ENCODE data around the gene MAP7D2. TPM values are rescaled to one million over a fixed set of nuclear protein-coding genes. Genes with fewer than 3 reads are reported as not detected.

MAP7D2 gene
- total RNA-seq, 2 experiments from 2014 or later, result 0.34 to 0.36 TPM

DNA sequence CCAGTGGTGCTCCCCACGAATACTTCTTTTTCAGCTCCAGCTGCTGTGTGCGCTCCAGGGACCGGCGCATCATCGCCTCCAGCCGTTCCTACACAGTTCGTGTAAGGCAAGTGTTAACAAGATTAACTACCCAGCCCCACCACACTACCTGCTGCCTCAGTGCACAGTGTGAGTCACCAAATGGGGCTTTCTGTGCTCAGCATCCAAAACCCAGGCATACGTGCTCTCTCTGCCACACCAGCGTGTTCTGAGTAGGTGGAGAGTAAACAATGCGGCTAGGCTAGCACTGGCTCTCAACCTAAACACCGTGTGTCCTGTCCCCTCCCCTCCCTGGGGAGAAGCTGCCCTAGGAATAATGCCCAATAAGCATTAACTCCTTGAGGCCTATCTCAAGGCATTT, 60.0 kb downstream of the MAP7D2 start:
- POLR2A ChIA-PET, result no interaction called here
- CTCF ChIA-PET, result no interaction called here

DNA sequence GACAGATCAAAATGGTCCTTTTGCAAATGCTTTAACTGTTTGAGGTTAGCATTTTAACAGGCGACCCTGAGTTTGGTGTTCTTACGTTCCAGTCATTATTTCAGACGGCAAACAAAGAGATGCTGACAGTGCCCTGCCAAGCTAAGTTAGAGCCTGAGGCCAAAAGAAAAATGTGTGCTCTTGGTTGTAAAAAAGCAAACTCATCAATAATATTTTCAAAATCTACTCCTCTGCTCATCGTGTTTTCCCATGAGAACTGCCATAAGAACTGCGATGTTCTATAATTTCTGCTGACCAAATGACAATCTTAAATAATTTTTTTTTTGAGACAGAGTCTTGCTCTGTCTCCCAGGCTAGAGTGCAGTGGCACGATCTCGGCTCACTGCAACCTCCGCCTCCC, 63.2 kb downstream of the MAP7D2 start:
- CTCF ChIA-PET, result no interaction called here
- POLR2A ChIA-PET, result no interaction called here

DNA sequence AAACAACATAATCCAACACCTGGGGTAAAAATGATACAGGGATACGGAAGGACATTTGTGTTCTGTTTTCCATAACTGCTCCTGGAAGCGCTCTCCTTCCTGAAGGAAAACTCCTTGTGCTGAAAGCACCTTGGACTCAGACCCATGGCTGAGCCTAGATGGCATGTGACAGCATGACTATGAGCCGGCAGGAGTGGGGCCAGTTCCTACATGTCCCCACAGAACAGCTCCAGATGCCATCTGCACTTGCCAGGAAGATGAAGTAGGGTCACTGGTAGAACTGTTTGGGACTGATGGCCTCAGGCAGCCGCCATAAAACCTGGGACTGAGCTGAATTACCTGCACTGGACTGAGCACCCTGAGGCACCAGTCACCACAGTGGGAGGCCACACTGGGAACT, 69.8 kb downstream of the MAP7D2 start:
- ChIA-PET POLR2A (no interaction called here), CTCF (no interaction called here)

DNA sequence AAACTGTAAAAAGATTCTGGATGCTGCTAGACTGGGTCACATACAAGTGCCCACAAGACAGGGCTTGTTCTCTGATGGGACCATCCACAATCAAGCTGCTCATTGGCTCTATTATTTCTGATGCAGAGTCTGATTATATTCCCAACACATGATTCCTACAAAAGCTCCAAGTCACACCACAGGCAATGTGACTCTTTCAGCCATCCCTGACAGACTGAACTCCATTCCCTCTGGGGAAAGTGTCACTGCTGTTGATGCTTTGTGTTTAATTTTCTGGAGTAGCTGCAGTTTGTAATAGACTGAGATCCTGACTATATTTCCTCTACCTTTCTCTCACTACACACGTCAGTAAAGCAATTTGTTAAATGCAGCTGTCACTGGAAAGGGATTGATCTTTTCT, 70.5 kb downstream of the MAP7D2 start:
- CTCF ChIA-PET, result no interaction called here
- POLR2A ChIA-PET, result no interaction called here

DNA sequence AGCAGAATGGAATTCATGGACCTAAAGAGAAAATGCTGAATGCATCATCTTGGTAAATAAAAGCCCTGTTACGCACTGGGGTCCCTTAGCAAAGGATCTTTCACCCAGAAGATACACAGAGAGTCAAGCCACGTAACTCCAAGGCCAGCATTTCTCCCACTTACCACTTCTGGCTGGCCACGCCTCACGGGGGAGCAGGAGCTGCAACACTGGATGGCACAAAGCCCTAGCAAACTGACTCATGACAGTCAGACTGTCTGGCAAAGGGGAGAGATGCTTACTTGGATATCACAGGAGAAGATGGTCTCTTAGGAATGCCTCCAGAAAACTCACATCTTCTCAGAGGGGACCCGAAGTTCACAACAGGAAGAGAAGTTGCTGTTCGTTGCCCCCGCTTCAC, 74.5 kb downstream of the MAP7D2 start:
- ChIA-PET CTCF (no interaction called here), POLR2A (no interaction called here)

DNA sequence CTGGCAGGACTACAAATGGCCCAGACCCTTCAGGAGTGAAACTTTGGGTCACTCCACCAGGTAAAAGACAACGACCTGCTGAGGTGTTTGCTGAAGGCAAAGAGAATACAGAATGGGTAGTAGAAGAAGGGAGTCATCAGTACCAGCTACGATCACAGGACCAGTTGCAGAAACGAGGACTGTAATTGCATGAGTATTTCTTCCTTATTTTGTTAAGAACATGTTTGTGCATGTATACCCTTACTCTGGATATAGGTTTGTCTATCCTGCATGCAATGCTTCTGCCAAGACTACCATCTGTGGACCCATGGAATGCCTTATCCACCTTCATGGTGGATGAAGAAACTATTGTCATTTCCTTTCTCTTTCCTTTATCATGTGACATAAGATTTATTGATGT, 77.7 kb downstream of the MAP7D2 start:
- CTCF ChIA-PET, result no interaction called here
- POLR2A ChIA-PET, result no interaction called here

DNA sequence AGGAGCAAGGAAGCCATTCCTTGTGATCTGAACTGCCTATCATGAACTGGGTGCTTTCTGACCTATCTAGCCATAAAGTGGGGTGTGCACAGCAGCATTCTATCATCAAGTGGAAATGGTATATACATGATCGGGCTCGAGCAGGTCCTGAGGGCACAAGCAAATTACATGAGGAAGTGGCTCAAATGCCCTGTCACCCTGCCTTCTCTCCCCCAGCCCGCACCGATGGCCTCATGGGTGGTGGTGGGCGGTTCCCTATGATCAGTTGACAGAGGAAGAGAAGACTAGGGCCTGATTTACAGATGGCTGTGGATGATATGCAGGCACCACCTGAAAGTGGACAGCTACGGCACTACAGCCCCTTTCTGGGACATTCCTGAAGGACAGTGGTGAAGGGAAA, 79.5 kb downstream of the MAP7D2 start:
- ChIA-PET CTCF (no interaction called here), POLR2A (no interaction called here)

DNA sequence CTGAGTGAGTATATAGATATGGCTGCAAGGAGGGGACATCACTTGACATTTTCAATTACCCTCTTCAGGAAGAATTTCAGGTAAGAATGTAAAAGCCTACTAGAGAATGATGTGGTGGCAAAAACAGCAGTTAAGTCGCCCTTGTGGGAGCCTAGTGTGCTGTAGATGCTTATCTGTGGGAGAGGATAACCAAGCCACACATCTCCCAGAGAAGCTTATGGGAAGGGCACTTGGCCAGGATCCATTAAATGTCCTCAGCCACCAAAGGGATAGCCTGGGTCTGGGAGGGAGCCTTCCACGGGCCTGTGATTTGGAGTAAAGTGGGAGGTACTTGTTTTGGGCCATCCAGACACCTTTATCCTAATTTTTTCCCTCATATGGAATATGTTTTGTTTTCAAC, 84.5 kb downstream of the MAP7D2 start:
- ChIA-PET CTCF (interaction anchor here (0.6 kb wide), 1 partner anchor 83 kb away, joined by 4 read pairs; no protein-coding TSS in a partner anchor), POLR2A (no interaction called here)

DNA sequence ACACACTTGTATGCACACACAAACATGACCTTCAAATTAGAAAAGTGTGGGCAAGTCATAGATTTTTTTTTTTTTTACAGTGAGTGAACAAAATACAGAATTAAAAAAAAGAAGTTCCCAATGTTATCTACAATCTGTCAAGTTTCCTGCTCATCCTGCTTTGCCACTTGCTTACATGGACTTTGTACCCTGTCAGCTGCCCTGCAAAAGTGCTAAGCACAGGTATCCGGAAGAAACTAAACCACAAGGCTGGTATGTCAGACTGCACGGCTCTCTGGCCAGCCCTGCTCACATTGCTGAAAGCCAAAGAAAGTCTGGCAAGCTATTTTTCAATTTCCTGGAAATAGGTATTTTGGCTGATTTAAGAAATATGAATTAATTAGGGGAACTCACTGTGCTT, 87.0 kb downstream of the MAP7D2 start:
- CTCF ChIA-PET, result no interaction called here

DNA sequence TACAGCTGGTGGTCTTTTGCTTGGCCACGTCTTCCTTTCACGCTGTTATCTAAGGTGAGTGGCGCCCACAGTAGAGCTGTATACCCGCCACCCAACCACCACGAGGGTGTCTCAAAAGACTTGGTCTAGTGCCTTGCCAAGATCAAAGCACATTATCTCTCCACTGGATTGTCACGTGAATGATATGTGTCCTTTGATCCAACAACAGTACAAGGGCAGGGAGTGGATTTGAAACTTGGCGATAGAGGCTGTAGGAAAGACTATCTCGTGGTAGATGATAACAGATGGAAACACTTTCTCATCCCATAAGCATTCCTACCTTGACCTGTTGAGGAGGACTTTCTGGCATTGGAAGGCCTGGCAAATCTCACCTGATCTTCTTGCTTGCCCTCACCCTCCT, 88.1 kb downstream of the MAP7D2 start:
- CTCF ChIA-PET, result no interaction called here

More for the DNA sequence above, 87.0 kb downstream of the MAP7D2 start:
- POLR2A ChIA-PET, result no interaction called here

DNA sequence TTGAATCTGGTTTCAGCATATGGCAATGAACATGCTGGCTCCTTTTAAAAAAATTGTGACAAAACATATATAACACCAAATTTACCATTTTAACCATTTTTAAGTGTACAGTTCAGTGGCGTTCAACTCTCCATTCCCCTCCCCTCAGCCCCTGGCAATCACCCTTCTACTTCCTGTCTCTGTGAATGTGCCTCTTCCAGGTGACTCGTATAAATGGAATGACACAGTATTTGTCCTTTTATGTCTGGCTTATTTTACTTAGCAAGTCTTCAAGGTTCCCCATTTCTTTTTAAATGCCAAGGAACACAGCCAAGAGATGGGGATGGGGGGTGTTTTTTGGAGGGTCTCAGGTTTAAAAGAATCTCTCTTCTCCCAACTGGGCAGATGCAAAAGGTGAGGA, 90.4 kb downstream of the MAP7D2 start:
- POLR2A ChIA-PET, result no interaction called here
- CTCF ChIA-PET, result no interaction called here

More for the DNA sequence above, 88.1 kb downstream of the MAP7D2 start:
- POLR2A ChIA-PET, result no interaction called here

DNA sequence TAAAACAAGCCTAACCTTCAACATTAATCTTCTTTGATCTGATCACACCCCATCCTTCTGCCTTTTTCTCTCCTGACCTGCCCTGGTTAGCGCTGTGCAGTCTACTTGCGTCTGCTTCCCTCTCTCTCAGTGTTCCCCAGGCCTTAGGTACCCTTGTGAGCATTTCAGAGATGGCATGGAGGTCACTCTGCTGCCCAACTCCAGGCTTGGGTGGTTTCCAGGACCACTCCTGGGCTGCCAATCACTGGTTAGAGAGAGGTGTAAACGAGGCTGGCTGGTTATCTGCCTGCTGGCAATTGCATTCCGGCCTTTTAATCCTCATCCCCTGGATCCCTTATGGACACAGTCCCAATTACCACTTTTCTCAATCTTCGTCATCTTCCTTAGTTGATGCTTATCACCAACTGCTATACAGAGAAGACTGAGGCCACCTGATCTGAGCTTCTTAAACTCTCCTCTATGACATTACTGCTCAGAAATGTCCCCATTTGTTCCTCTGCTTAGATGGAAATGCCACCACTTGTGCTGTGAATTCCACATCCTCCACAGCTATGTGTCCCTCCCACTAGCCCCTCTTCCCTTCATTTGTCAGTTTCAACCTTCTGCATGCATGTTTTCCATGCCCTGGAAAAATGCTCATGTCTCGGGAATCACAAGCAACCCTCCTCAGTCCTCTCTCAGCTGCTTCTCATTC, 96.9 kb downstream of the MAP7D2 start:
- ChIA-PET CTCF (no interaction called here), POLR2A (no interaction called here)

DNA sequence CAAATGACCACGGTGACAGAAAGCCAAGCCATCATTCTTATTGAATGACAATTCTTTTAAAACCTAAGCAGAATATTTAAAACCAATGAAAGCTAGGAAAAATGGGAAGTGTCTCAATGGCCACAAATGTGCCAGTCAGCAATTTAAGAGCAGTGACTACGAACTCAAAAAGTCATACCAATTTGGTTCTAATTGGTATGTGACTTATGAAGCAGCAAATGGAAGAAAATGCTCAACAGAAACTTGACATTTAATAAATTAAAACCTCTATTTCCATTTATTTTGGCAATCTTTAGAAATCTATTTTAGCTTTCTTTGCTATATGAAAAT, 100.1 kb downstream of the MAP7D2 start:
- POLR2A ChIA-PET, result no interaction called here
- CTCF ChIA-PET, result no interaction called here

DNA sequence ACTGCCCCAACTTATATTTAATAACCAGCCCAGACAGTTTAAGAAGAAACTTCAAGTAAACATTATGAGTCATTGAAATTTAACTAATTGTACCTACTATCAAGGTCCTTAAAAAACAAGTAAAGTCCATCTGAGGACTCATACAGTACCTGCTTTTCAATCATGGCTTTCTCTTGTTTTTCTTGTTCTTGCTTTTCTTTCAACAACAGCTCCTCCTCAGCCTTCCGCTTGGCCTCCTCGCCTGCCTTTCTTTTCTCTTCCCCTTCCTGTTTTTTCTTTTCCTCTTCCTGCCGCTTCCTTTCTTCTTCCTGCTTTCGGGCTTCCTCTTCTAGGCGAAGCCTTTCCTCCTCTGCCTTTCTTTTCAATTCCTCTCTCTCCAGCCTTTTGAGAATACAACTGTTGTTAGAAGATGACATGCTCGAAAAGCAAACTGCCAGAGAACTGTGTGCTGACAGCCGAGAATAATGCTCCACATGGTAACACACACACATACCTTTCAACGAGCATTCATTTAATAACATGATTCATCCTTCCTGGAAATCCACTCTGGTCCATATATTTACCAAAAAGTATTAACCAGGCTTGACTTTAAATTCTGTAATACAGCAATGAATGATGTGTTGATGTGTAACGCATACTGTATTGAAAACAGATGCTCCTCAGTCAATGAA, 100.6 kb downstream of the MAP7D2 start:
- CTCF ChIA-PET, result no interaction called here

DNA sequence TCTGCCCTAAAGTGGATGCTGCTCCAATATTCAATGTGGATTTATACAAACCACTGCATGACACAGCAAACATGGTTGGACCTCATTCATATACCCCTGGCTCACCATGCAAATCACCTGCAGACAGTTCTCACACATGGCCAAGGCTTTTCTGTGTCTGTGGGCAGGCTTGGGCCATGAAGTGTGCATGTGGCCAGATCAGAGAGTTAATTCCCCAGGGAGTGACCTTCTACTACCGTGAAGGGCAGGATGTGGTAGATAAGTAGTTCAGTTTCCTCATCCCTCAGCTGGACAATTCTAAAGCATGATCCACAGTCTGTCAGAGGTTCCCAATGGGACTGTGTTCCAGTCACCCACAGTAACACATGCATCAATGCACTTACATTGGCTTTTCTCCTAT, 101.3 kb downstream of the MAP7D2 start:
- ChIA-PET CTCF (no interaction called here), POLR2A (no interaction called here)

More for the DNA sequence above, 100.6 kb downstream of the MAP7D2 start:
- POLR2A ChIA-PET, result no interaction called here

DNA sequence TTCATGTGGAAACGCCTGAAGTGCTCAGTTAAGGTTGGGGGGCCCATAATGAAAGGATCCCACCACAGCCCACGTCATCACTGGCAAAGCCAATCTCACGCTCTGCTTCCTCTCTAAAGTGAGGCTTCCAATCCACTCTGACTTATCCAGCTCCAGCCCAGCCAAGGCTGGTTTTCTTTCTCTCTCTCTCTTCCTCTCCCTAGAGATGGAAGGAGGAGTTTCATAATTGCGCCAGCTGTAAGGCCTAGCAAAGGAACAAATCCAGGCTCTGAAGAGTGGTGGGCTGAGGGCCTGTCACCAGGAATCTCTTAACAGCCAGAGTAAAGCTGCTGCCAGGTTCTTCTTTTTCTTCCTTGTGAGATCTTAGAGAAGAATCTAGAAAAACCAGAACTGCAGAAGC, 105.1 kb downstream of the MAP7D2 start:
- CTCF ChIA-PET, result no interaction called here

DNA sequence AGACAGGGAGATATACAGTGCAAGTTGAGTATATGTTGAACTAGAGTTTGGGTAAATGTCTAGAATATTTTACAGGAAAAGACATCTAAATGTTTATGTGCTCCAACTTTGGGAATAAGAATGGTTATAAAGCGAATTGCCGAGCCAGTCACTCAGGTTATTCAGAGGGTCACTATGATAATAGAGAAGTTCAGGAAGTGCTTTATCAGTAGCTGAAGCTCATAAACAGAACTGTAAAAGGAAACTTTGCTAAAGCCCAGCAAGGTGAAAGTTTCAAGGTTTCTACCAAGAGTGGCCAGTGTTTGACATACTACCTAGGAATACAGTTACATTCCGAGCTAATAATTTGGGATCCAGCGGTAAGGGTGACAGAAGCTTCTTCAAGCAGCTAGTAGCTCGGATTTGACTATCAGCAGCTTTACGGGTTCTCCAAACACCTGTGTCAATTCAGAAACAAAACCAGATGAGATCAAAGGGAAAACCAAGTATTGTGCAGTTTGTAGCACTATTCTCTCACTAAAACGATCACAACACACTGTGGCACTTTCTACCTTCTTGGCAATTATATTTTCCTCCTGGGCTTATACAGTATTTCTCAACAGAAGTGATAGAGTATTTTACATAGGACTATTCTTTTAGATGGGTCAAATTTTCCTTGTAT, 108.6 kb downstream of the MAP7D2 start:
- ChIA-PET POLR2A (no interaction called here), CTCF (no interaction called here)

More for the DNA sequence above, 105.1 kb downstream of the MAP7D2 start:
- POLR2A ChIA-PET, result no interaction called here

DNA sequence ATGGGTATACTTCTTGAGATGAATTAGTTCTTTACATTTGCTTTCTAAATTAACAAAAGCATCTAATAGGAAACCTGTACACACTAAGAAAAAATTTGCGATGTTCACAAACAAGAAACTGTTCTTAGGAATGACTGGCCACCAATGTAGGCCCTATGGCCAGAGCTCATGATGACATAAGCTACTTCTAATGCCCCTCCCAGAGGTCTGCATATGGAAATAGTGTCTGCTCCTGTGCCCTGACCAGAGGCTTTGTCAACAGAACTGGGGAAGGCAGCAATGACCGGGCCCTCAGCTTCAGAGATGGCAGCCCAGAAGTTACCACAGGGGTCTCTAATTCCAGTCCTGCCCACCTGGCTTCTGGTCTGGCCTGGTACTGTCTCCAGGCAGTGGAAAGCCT, 110.8 kb downstream of the MAP7D2 start:
- CTCF ChIA-PET, result no interaction called here
- POLR2A ChIA-PET, result no interaction called here

DNA sequence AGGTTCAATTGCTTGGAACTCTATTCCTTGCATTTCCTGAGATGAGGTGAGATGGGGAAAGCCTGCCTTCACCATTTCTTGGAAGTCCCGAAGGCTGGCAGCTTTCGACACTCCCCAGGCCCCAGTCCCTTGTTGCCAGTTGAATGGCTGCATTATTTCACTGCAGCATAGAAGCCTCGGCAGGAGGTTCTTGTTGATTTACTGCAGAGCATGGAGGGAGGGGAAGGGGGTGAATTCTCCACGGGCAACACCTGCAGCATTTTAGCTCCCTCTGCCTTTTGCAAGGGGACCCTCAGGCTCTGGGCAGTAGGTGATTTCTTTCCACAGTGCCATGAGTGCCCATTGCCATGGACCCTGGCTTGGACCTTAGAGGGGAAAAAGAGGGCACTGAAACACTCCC, 115.1 kb downstream of the MAP7D2 start:
- CTCF ChIA-PET, result no interaction called here

DNA sequence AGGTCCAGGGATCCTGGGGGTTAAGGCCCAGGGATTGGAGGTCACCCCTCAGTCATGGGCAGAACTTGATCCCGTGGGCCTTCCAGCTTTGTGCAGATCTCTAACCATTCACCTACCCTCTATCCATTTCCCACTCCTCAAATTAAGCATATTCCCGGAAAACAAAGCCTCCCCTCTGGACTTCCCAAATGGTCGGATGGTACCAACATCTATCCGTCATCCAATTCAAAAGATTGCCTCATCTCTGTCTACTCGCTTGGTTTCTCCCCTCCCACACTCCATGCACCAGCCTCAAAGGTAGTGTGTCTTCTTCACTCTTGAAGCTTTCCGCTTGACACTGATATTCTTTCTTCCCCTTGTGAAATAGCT, 125.4 kb downstream of the MAP7D2 start:
- ChIA-PET POLR2A (interaction anchor here (0.6 kb wide), 1 partner anchor 85 kb away, joined by 3 read pairs; no protein-coding TSS in a partner anchor), CTCF (interaction anchor here (1.2 to 1.5 kb wide), 2 partner anchors 44 to 86 kb away, joined by 3 to 6 read pairs; no protein-coding TSS in a partner anchor)

More for the DNA sequence above, 115.1 kb downstream of the MAP7D2 start:
- POLR2A ChIA-PET, result no interaction called here

DNA sequence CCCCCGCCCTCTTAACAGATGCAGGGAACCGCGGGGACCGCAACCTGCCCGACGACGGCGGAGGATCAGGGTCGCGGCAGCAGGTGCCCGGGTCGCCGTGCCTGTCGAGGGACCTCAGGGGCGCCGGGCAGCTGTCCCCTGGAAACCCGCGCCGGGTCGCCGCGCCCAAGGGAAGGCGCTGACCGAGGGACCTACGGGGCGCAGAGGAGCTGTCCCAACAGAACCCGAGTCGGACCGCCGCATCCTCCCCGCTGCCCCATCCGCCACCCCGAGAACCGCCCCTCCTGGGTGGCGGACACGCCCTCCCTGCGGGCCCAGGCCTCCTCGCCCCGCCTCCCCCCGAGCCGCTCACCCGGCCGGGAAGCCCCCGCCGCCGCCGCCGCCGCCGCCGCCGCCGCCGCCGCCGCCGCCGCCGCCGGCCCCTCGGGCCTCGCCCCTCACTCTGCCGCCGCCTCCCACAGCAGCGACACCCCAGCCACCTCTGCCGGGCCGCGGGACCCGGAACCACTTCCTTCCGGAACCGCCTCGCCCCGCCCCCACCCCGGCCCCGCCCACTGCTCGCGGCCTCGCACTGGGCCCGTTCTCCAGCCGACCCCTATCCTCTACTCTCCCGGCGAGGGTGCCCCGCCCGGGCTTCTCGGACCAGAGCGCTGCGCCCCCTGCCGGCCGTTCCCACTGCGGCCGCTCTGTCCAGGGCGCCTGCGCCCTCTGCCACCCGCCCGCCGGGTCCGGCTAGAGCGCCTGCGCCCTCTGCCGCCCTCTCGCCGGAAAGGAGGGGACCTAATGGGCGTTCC, 126.0 kb downstream of the MAP7D2 start, which contains the start of gene BCLAF3:
Gene BCLAF3, minus strand, starts transcription at position 506 of the 794 bp plus-strand sequence. CDS start 20,797 bp downstream, outside the sequence.
- ChIA-PET POLR2A (interaction anchor here (0.5 to 0.6 kb wide), 2 partner anchors 19 to 84 kb away, joined by 3 read pairs; no protein-coding TSS in a partner anchor), CTCF (interaction anchor here (1.2 to 1.5 kb wide), 2 partner anchors 43 to 86 kb away, joined by 3 to 6 read pairs; no protein-coding TSS in a partner anchor)
